ENCODE results near the gene RCC2. TPM values are rescaled to one million over a fixed set of nuclear protein-coding genes. Genes with fewer than 3 reads are reported as not detected.

The RCC2 gene
- total RNA-seq, 1 experiment from 2014 or later: 116 TPM

- Histone ChIP-seq H3K4me3 (ENCODE audit: low read depth in 2 of 2, low read length in 2 of 2) (no peak overlapping the region), H3K9me3 (ENCODE audit: control insufficient read depth, insufficient read depth, low read depth, low read length) (no peaks in the 10 kb centered on the region), H3K27ac (ENCODE audit: low read length) (no peak overlapping the region), H3K36me3 (ENCODE audit: control insufficient read depth, insufficient read depth, low read length) (no peaks in the 10 kb centered on the region), H3K4me1 (ENCODE audit: control insufficient read depth, insufficient read depth, low read length) (peaks cover 3% of the 10 kb centered on the region; the same call in 1 of the 2 replicates), H3K27me3 (ENCODE audit: control insufficient read depth, insufficient read depth, low read length) (no peaks in the 10 kb centered on the region)
- TF ChIP-seq, protein P1, sequence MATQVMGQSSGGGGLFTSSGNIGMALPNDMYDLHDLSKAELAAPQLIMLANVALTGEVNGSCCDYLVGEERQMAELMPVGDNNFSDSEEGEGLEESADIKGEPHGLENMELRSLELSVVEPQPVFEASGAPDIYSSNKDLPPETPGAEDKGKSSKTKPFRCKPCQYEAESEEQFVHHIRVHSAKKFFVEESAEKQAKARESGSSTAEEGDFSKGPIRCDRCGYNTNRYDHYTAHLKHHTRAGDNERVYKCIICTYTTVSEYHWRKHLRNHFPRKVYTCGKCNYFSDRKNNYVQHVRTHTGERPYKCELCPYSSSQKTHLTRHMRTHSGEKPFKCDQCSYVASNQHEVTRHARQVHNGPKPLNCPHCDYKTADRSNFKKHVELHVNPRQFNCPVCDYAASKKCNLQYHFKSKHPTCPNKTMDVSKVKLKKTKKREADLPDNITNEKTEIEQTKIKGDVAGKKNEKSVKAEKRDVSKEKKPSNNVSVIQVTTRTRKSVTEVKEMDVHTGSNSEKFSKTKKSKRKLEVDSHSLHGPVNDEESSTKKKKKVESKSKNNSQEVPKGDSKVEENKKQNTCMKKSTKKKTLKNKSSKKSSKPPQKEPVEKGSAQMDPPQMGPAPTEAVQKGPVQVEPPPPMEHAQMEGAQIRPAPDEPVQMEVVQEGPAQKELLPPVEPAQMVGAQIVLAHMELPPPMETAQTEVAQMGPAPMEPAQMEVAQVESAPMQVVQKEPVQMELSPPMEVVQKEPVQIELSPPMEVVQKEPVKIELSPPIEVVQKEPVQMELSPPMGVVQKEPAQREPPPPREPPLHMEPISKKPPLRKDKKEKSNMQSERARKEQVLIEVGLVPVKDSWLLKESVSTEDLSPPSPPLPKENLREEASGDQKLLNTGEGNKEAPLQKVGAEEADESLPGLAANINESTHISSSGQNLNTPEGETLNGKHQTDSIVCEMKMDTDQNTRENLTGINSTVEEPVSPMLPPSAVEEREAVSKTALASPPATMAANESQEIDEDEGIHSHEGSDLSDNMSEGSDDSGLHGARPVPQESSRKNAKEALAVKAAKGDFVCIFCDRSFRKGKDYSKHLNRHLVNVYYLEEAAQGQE (IDR thresholded peaks at IDR 0.05; ENCODE audit: insufficient read depth in 1 of 2, low read depth in 2 of 2, low read length in 1 of 2): no peak
- TF ChIP-seq SIN3A (IDR thresholded peaks at IDR 0.05; ENCODE audit: borderline replicate concordance, insufficient read depth, low read depth, low read length): no peak
- no peak for TF ChIP-seq POLR2AphosphoS5 (IDR thresholded peaks at IDR 0.05; ENCODE audit: low read depth, low read length)
- intact Hi-C loops (cut with micrococcal nuclease; ENCODE audit: unreplicated experiment) (no loop called here), in situ Hi-C loops (cut with HindIII; ENCODE audit: low pct_unique_long_range_greater_than_20kb, low sequenced_read_pairs) (no loop called here)
- ChIA-PET CTCF (interaction anchor here (0.6 kb wide), 1 partner anchor 102 kb away, joined by 4 read pairs; no protein-coding TSS in a partner anchor), POLR2A (no interaction called here)
- BruUV-seq (replicated peaks): no TSS peak
- no peak for DNase-seq (ENCODE audit: low read depth, low spot score)
- no peak for ATAC-seq
These were observed 33.3 kb upstream of the RCC2 start for GRCh38 chr1:17472814-17473213.

- no peaks in the 10 kb centered on the region for H3K4me1 ChIP-seq (ENCODE audit: control insufficient read depth, insufficient read depth, low read length)
- in situ Hi-C loops (cut with HindIII; ENCODE audit: low pct_unique_long_range_greater_than_20kb, low sequenced_read_pairs): no loop called here
- intact Hi-C loops (cut with micrococcal nuclease; ENCODE audit: unreplicated experiment): no loop called here
- no peak for TF ChIP-seq TCF7L2 (IDR thresholded peaks at IDR 0.05; ENCODE audit: low read depth, low read length)
- no peaks in the 10 kb centered on the region for H3K9me3 ChIP-seq (ENCODE audit: control insufficient read depth, insufficient read depth, low read depth, low read length)
- no peak for DNase-seq (ENCODE audit: low read depth, low spot score)
- no TSS peak for BruUV-seq (replicated peaks)
- H3K27ac ChIP-seq (ENCODE audit: low read length): no peak overlapping the region
- H3K4me3 ChIP-seq (ENCODE audit: low read depth in 2 of 2, low read length in 2 of 2): no peak overlapping the region
- POLR2A ChIA-PET: no interaction called here
- H3K36me3 ChIP-seq (ENCODE audit: control insufficient read depth, insufficient read depth, low read length): no peaks in the 10 kb centered on the region
- ATAC-seq: no peak
- CTCF ChIA-PET: no interaction called here
- H3K27me3 ChIP-seq (ENCODE audit: control insufficient read depth, insufficient read depth, low read length): no peaks in the 10 kb centered on the region
These were observed 31.9 kb upstream of the RCC2 start for GRCh38 chr1:17471393-17471792.

DNA sequence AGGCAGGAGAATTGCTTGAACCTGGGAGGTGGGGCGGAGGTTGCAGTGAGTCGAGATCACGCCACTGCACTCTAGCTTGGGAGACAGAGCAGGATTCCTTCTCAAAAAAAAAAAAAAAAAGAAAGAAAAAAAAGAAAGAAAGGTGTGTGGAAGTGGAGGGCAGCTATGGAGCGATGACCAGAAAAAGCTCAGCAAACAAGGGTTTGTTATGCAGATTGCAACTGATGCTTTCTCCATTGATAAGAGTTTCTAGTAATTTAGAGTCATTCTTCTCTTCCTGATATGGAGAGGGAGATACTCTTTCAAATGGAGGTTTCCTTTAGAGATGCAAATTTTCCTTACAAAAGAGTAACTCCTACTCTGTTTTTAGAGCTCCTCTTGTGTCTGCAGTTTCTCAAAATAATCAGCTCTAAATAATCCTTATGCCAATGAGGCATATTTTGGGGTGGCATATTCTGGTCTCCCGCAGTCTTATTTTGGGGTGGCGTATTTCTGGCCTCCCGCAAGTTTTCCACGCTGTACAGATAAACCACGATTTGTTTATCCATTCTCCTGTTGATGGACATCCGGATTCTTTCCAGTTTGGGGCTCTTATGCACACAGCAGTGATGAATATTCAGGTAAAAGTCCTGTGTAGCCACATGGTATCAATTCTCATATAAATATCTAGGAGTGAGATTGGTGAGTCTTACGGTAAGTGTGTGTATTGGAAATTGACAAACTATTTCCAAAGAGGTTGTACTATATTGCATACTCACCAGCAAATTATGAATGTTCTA is 30.7 kb upstream of the RCC2 start:
- CTCF ChIA-PET: no interaction called here
- POLR2A ChIA-PET: no interaction called here
- DNase-seq (ENCODE audit: low read depth, low spot score): no peak
- no peaks in the 10 kb centered on the region for H3K9me3 ChIP-seq (ENCODE audit: control insufficient read depth, insufficient read depth, low read depth, low read length)
- H3K4me3 ChIP-seq (ENCODE audit: low read depth in 2 of 2, low read length in 2 of 2): no peak overlapping the region
- no peak overlapping the region for H3K27ac ChIP-seq (ENCODE audit: low read length)
- H3K4me1 ChIP-seq (ENCODE audit: control insufficient read depth, insufficient read depth, low read length): no peaks in the 10 kb centered on the region
- BruUV-seq (replicated peaks): no TSS peak
- no peaks in the 10 kb centered on the region for H3K27me3 ChIP-seq (ENCODE audit: control insufficient read depth, insufficient read depth, low read length)
- ATAC-seq: no peak
- in situ Hi-C loops (cut with HindIII; ENCODE audit: low pct_unique_long_range_greater_than_20kb, low sequenced_read_pairs): no loop called here
- TF ChIP-seq CTCF (IDR thresholded peaks at IDR 0.05) (no peak), POLR2AphosphoS5 (IDR thresholded peaks at IDR 0.05; ENCODE audit: low read depth, low read length) (no peak), SIN3A (IDR thresholded peaks at IDR 0.05; ENCODE audit: borderline replicate concordance, insufficient read depth, low read depth, low read length) (no peak), TCF7L2 (IDR thresholded peaks at IDR 0.05; ENCODE audit: low read depth, low read length) (no peak)
- TF ChIP-seq, protein P1 (IDR thresholded peaks at IDR 0.05; ENCODE audit: insufficient read depth in 1 of 2, low read depth in 2 of 2, low read length in 1 of 2): no peak
- no peaks in the 10 kb centered on the region for H3K36me3 ChIP-seq (ENCODE audit: control insufficient read depth, insufficient read depth, low read length)
- intact Hi-C loops (cut with micrococcal nuclease; ENCODE audit: unreplicated experiment): no loop called here
